K562 (cell line): ENCODE measurements around the gene C4orf17. TPM values are rescaled to one million over a fixed set of nuclear protein-coding genes. Genes with fewer than 3 reads are reported as not detected.

Experiments used
- ATAC-seq: fragments of 200-7000 bp; cut with Tn5 transposase; 3 replicates; pipeline ENCODE4 v1.9.1; 2020; ENCODE audit warnings: moderate library complexity
- BruUV-seq: library from RNA; stranded (reverse); fragments of 400-500 nt; replicated peaks from 2 replicates; lab custom pipeline; 2021; lab: Mats Ljungman, UMichigan
- CTCF ChIA-PET: fragments of 300-600 bp; formaldehyde crosslinking; extraction: SDS; loops from one replicate; lab custom pipeline; 2021; ENCODE audit warnings: low intra/inter-chr PET ratio; lab: Yijun Ruan, JAX
- POLR2A ChIA-PET: fragments of 300-600, 350-650 bp; sonication (Branson Sonifier 250); formaldehyde crosslinking; extraction: SDS; loops from one replicate; lab custom pipeline; 2021; ENCODE audit warnings: antibody characterized with exemption, inconsistent platforms; lab: Yijun Ruan, JAX
- DNase-seq, 4 experiments: peaks; one replicate each; pipeline versions ENCODE4 v3.0.0 to v3.0.0-alpha.2; 2011 to 2018; ENCODE audit warnings: low spot score in 3 of 4, mixed read lengths in 3 of 4; ENCODE audit errors: extremely low read depth in 1 of 4
- FAIRE-seq: peaks from 2 replicates; lab custom pipeline; 2011; peaks lifted over from hg19 to GRCh38; lab: Jason Lieb, UNC
- H2AFZ ChIP-seq: 2 replicates; pipeline ENCODE4 v1.6.0; 2011; ENCODE audit warnings: low read depth, low read length, control low read depth, inconsistent platforms
- H3K27ac ChIP-seq: fragments of 200-600 bp; 3 replicates; pipeline ENCODE4 v1.8.0; 2011; ENCODE audit warnings: low read depth, mild to moderate bottlenecking, control low read depth, inconsistent platforms, low read length, moderate library complexity, mixed read lengths; ENCODE audit errors: extremely low read depth
- H3K27me3 ChIP-seq, 2 experiments: fragments of 300-600 bp in 1 of 2; 2 replicates in 1 of 2; 3 replicates in 1 of 2; pipeline versions ENCODE4 v1.6.0 to v1.8.0; 2011; ENCODE audit warnings: inconsistent platforms in 2 of 2, low read length in 2 of 2, mild to moderate bottlenecking in 1 of 2, mixed read lengths in 1 of 2, moderate library complexity in 1 of 2; ENCODE audit not compliant: control insufficient read depth in 2 of 2, insufficient read depth in 2 of 2
- H3K36me3 ChIP-seq: fragments of 300-600 bp; 3 replicates; pipeline ENCODE4 v1.8.0; 2011; ENCODE audit warnings: mild to moderate bottlenecking, low read length, inconsistent platforms; ENCODE audit not compliant: control insufficient read depth, insufficient read depth
- H3K4me1 ChIP-seq, 2 experiments: fragments of 200-600 bp in 1 of 2; replicated peaks in 1 of 2; 2 replicates in 1 of 2; 3 replicates in 1 of 2; pipeline versions ENCODE4 v1.5.1 to v1.8.0; 2011; ENCODE audit warnings: inconsistent platforms in 2 of 2, low read length in 2 of 2, mild to moderate bottlenecking in 1 of 2, mixed read lengths in 1 of 2, moderate library complexity in 1 of 2; ENCODE audit not compliant: control insufficient read depth in 2 of 2, insufficient read depth in 2 of 2
- H3K4me2 ChIP-seq: 2 replicates; pipeline ENCODE4 v1.6.1; 2011; ENCODE audit warnings: low read length, control low read depth, inconsistent platforms, mixed read lengths; ENCODE audit not compliant: insufficient read depth
- H3K4me3 ChIP-seq: fragments of 200-600 bp; sonication (generic), shearing (Covaris generic); 2 replicates; pipeline ENCODE4 v1.5.1; 2016; ENCODE audit warnings: control low read depth, inconsistent platforms
- H3K79me2 ChIP-seq: fragments of 200-600 bp; 3 replicates; pipeline ENCODE4 v1.8.0; 2011; ENCODE audit warnings: low read length, inconsistent platforms; ENCODE audit not compliant: control insufficient read depth, insufficient read depth
- H3K9ac ChIP-seq, 2 experiments: 2 replicates each; pipeline versions ENCODE4 v1.6.0 to v1.6.1; 2011; ENCODE audit warnings: low read depth in 2 of 2, low read length in 2 of 2, control low read depth in 1 of 2, inconsistent platforms in 1 of 2, mild to moderate bottlenecking in 1 of 2, mixed read lengths in 1 of 2; ENCODE audit not compliant: insufficient read depth in 1 of 2
- H3K9me1 ChIP-seq: one replicate; pipeline ENCODE4 v1.6.0; 2011; ENCODE audit warnings: inconsistent platforms, mild to moderate bottlenecking, low read length, moderate library complexity; ENCODE audit not compliant: control insufficient read depth, insufficient read depth
- H3K9me3 ChIP-seq: replicated peaks from 2 replicates; pipeline ENCODE4 v1.5.1; 2011; ENCODE audit warnings: low read depth, low read length, inconsistent platforms; ENCODE audit not compliant: control insufficient read depth, insufficient read depth
- H4K20me1 ChIP-seq: replicated peaks from 2 replicates; pipeline ENCODE4 v1.6.1; 2011; ENCODE audit warnings: low read length, inconsistent platforms, mixed read lengths; ENCODE audit not compliant: control insufficient read depth, insufficient read depth
- BCL6 ChIP-seq: fragments of 250-450 bp; sonication (Bioruptor Pico); IDR thresholded peaks from 2 replicates; pipeline ENCODE4 v1.4.0; 2020
- ETV6 ChIP-seq, 3 experiments: fragments of 150-350 bp in 1 of 3; sonication (generic) in 1 of 3; formaldehyde crosslinking in 1 of 3; IDR thresholded peaks; 2 replicates each; pipeline versions ENCODE4 v1.6.1 to v1.8.0; 2014 to 2022; ENCODE audit warnings: borderline replicate concordance in 2 of 3, low read depth in 2 of 3, antibody characterized with exemption in 1 of 3, low read length in 1 of 3, mild to moderate bottlenecking in 1 of 3, missing genetic modification reagents in 1 of 3
- HNRNPL ChIP-seq: fragments of 200-400 bp; formaldehyde crosslinking; IDR thresholded peaks from 2 replicates; pipeline ENCODE4 v1.6.1; 2017; ENCODE audit warnings: low read depth, mild to moderate bottlenecking, low read length
- MAFF ChIP-seq: IDR thresholded peaks from 2 replicates; pipeline ENCODE4 v1.6.1; 2012; ENCODE audit warnings: low read length, improper control_type of control experiment
- MAFG ChIP-seq: fragments of 450-650 bp; conservative IDR thresholded peaks from 2 replicates; pipeline ENCODE4 v1.6.1; 2016; ENCODE audit warnings: missing genetic modification characterization, missing compliant biosample characterization
- MCM3 ChIP-seq: fragments of 450-650 bp; IDR thresholded peaks from 2 replicates; pipeline ENCODE4 v1.6.1; 2016
- MIER1 ChIP-seq: fragments of 450-650 bp; IDR thresholded peaks from 2 replicates; pipeline ENCODE4 v1.6.1; 2016; ENCODE audit warnings: antibody characterized with exemption, mild to moderate bottlenecking, low read depth
- NFIX ChIP-seq: fragments of 250-450 bp; sonication (Bioruptor Pico); IDR thresholded peaks from 2 replicates; pipeline ENCODE4 v1.4.0; 2020; ENCODE audit warnings: low read depth, mild to moderate bottlenecking, moderate library complexity
- OTX1 ChIP-seq: fragments of 450-650 bp; formaldehyde crosslinking; IDR thresholded peaks from 2 replicates; pipeline ENCODE4 v1.4.0; 2022; ENCODE audit warnings: mild to moderate bottlenecking
- PRMT5 ChIP-seq: sonication (generic); formaldehyde crosslinking; IDR thresholded peaks from 2 replicates; pipeline ENCODE4 v1.5.0; 2020; ENCODE audit warnings: missing genetic modification reagents
- RFX5 ChIP-seq: IDR thresholded peaks from 2 replicates; pipeline ENCODE4 v1.6.1; 2011; ENCODE audit warnings: low read depth, mild to moderate bottlenecking, improper control_type of control experiment, low read length
- SMAD3 ChIP-seq: fragments of 450-650 bp; formaldehyde crosslinking; conservative IDR thresholded peaks from 2 replicates; pipeline ENCODE4 v1.4.0; 2020; ENCODE audit warnings: mild to moderate bottlenecking
- THRAP3 ChIP-seq: fragments of 450-650 bp; IDR thresholded peaks from 2 replicates; pipeline ENCODE4 v1.6.1; 2016; ENCODE audit warnings: mild to moderate bottlenecking, inconsistent platforms, borderline replicate concordance
- ZNF79 ChIP-seq: fragments of 250-450 bp; sonication (Bioruptor Pico); IDR thresholded peaks from 2 replicates; pipeline ENCODE4 v1.4.0; 2020; ENCODE audit warnings: low read depth, mild to moderate bottlenecking, moderate library complexity
- WGBS: fragments of 100-300 bp; shearing (Covaris generic); methylation state at CpG from one replicate; pipeline ENCODE4 v1.1.6; 2016; ENCODE audit warnings: low coverage, mixed read lengths; ENCODE audit not compliant: insufficient coverage; ENCODE audit errors: missing lambda C conversion rate; 5-methylcytosine and 5-hydroxymethylcytosine counted together
- in situ Hi-C: fragments of 300-500 bp; cut with MboI; formaldehyde crosslinking; loops from 4 replicates; pipeline ENCODE4 v1.15.0; 2018; ENCODE audit warnings: inconsistent platforms, mixed read lengths
- intact Hi-C: fragments of 100-400 bp; cut with micrococcal nuclease; formaldehyde crosslinking; loops from 2 replicates; pipeline ENCODE4 v1.14.2; 2022
- polyA plus RNA-seq, 8 experiments: library from polyadenylated mRNA; depleted of rRNA in 4 of 8; stranded (reverse) in 5 of 8; unstranded in 3 of 8; fragments of >200 nt; fragmentation: Nextera tagmentation in 2 of 8; fragmentation: Illumina TruSeq in 1 of 8; extraction: Ambion mirVana in 2 of 8; extraction: Trizol in 1 of 8; gene quantifications; 2 replicates each; pipeline versions ENCODE4 v1.2.1 to v1.2.3, GENCODE V29; 2011 to 2014; ENCODE audit warnings: inconsistent platforms in 1 of 8, missing spikeins in 1 of 8
- total RNA-seq, 7 experiments: library from RNA; depleted of rRNA in 6 of 7; stranded (reverse); fragments of >200 nt in 6 of 7; fragmentation: Illumina TruSeq in 2 of 7; extraction: Trizol in 2 of 7; gene quantifications; 2 replicates each; pipeline versions ENCODE4 v1.2.1 to v1.2.3, GENCODE V29; 2011 to 2021; ENCODE audit warnings: low replicate concordance in 1 of 7
- TF ChIP-seq, protein P1 (sequence below): fragments of 450-650 bp; formaldehyde crosslinking; IDR thresholded peaks from 2 replicates; pipeline ENCODE4 v1.4.0; 2020; ENCODE audit warnings: mild to moderate bottlenecking, moderate library complexity
- TF ChIP-seq, protein P2 (sequence below): fragments of 250-450 bp; sonication (Bioruptor Pico); IDR thresholded peaks from 2 replicates; pipeline ENCODE4 v1.4.0; 2020; ENCODE audit warnings: mild to moderate bottlenecking, moderate library complexity
- TF ChIP-seq, protein P3 (sequence below): sonication (generic); formaldehyde crosslinking; IDR thresholded peaks from 2 replicates; pipeline ENCODE4 v1.8.0; 2022; ENCODE audit warnings: missing genetic modification reagents, mild to moderate bottlenecking, borderline replicate concordance

Gene C4orf17
- total and polyA plus RNA-seq, 9 of the 15 experiments (the other 6 are each of a cell fraction or from before 2014, with no cell fraction given), result not detected

DNA sequence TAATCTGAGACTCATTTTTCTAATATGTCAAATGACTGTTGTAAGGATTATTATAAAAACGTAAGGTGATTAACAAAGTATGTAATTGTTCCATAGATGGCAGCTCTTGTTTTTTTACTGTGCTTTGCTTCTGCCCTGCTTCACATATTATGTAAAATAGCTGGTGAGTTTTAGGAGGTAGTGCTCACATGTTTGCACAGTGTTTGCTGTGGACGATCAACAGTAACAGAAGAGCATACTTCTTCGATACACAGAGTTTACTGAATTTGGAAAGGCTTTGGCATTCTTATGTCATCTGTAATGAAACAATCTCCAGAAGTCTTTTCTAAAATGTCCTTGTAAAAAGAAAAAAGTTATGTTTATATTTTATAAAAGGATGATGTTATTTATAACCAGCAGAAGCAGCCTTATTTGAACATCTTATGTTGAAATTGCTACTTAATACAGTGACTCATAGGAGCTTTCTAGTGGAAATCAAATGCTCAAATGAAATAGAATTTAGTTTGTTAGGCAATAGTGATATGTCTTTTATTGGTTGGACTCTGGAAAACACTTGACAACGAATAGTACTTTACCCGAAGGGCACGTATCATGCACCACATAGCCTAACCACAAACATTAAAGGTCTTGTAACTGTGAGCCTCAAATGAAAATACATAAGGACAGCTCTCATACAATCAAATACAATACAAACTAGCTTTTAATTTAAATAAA is 61.9 kb downstream of the C4orf17 start:
- Histone ChIP-seq H3K9ac (no peak overlapping the region), H3K9me3 (no peaks in the 10 kb centered on the region), H3K4me2 (no peak overlapping the region), H3K79me2 (no peaks in the 10 kb centered on the region), H3K4me3 (no peak overlapping the region), H4K20me1 (no peaks in the 10 kb centered on the region), H3K27ac (no peak overlapping the region), H3K36me3 (no peaks in the 10 kb centered on the region), H3K9me1 (no peaks in the 10 kb centered on the region), H3K4me1 (no peaks in the 10 kb centered on the region), H2AFZ (no peak overlapping the region), H3K27me3 (no peaks in the 10 kb centered on the region; a peak in 1 of 5 replicates)
- no peak for ATAC-seq
- ChIA-PET POLR2A (no interaction called here), CTCF (no interaction called here)
- intact Hi-C loops, result no loop called here
- DNase-seq, result no peak
- 6% methylated on average over 6 of the region's 6 CpGs for WGBS
- in situ Hi-C loops, result no loop called here
- no TSS peak for BruUV-seq
- FAIRE-seq, result no peak
- TF ChIP-seq MAFG (tag), result no peak
- TF ChIP-seq MAFF, result no peak
- no peak for TF ChIP-seq OTX1 (CRISPR knock-in tag)
- TF ChIP-seq, protein P1, sequence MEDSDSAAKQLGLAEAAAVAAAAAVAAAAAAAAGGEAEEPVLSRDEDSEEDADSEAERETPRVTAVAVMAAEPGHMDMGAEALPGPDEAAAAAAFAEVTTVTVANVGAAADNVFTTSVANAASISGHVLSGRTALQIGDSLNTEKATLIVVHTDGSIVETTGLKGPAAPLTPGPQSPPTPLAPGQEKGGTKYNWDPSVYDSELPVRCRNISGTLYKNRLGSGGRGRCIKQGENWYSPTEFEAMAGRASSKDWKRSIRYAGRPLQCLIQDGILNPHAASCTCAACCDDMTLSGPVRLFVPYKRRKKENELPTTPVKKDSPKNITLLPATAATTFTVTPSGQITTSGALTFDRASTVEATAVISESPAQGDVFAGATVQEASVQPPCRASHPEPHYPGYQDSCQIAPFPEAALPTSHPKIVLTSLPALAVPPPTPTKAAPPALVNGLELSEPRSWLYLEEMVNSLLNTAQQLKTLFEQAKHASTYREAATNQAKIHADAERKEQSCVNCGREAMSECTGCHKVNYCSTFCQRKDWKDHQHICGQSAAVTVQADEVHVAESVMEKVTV, result no peak
- TF ChIP-seq MCM3, result no peak
- TF ChIP-seq PRMT5 (CRISPR knock-in tag), result no peak
- no peak for TF ChIP-seq HNRNPL
- TF ChIP-seq ETV6 (IDR thresholded peaks at IDR 0.05; ENCODE audit: borderline replicate concordance in 1 of 2, low read depth in 2 of 2, low read length in 1 of 2), result no peak
- TF ChIP-seq ETV6 (CRISPR knock-in tag; IDR thresholded peaks at IDR 0.05; ENCODE audit: borderline replicate concordance), result no peak
- TF ChIP-seq MIER1, result no peak
- TF ChIP-seq, protein P2, sequence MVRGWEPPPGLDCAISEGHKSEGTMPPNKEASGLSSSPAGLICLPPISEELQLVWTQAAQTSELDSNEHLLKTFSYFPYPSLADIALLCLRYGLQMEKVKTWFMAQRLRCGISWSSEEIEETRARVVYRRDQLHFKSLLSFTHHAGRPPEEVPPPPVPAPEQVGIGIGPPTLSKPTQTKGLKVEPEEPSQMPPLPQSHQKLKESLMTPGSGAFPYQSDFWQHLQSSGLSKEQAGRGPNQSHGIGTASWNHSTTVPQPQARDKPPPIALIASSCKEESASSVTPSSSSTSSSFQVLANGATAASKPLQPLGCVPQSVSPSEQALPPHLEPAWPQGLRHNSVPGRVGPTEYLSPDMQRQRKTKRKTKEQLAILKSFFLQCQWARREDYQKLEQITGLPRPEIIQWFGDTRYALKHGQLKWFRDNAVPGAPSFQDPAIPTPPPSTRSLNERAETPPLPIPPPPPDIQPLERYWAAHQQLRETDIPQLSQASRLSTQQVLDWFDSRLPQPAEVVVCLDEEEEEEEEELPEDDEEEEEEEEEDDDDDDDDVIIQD (CRISPR knock-in tag), result no peak
- TF ChIP-seq BCL6 (CRISPR knock-in tag), result no peak
- TF ChIP-seq ZNF79, result no peak
- TF ChIP-seq, protein P3, sequence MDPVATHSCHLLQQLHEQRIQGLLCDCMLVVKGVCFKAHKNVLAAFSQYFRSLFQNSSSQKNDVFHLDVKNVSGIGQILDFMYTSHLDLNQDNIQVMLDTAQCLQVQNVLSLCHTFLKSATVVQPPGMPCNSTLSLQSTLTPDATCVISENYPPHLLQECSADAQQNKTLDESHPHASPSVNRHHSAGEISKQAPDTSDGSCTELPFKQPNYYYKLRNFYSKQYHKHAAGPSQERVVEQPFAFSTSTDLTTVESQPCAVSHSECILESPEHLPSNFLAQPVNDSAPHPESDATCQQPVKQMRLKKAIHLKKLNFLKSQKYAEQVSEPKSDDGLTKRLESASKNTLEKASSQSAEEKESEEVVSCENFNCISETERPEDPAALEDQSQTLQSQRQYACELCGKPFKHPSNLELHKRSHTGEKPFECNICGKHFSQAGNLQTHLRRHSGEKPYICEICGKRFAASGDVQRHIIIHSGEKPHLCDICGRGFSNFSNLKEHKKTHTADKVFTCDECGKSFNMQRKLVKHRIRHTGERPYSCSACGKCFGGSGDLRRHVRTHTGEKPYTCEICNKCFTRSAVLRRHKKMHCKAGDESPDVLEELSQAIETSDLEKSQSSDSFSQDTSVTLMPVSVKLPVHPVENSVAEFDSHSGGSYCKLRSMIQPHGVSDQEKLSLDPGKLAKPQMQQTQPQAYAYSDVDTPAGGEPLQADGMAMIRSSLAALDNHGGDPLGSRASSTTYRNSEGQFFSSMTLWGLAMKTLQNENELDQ (CRISPR knock-in tag), result no peak
- no peak for TF ChIP-seq NFIX (CRISPR knock-in tag)
- TF ChIP-seq THRAP3, result no peak
- TF ChIP-seq RFX5, result no peak
- TF ChIP-seq SMAD3 (CRISPR knock-in tag), result no peak
